PC-9 (cell line): ENCODE data around the gene LMOD3. TPM values are rescaled to one million over a fixed set of nuclear protein-coding genes. Genes with fewer than 3 reads are reported as not detected.
A peak's percentile ranks its signal among the peaks of the same experiment; 100 is the strongest.

Experiments
- BruUV-seq: library from RNA; stranded (reverse); fragments of 400-500 nt; replicated peaks from 2 replicates; lab custom pipeline; 2021; lab: Mats Ljungman, UMichigan
- CTCF ChIA-PET: fragments of 300-600 bp; sonication (Branson Sonifier 250); formaldehyde crosslinking; loops from one replicate; lab custom pipeline; 2022; ENCODE audit warnings: antibody characterized with exemption; lab: Charles Lee
- POLR2A ChIA-PET: fragments of 300-600 bp; sonication (Branson Sonifier 250); formaldehyde crosslinking; loops from one replicate; lab custom pipeline; 2022; ENCODE audit warnings: antibody characterized with exemption; ENCODE audit not compliant: unreplicated experiment; lab: Charles Lee
- DNase-seq, 2 experiments: peaks; one replicate each; pipeline versions ENCODE4 v3.0.0 to v3.0.0-alpha.2; 2015 to 2022; ENCODE audit warnings: mixed read lengths in 1 of 2
- H2AFZ ChIP-seq: fragments of 200-600 bp; sonication (generic); 2 replicates; pipeline ENCODE4 v1.8.1; 2017; ENCODE audit warnings: antibody characterized with exemption
- H3F3A ChIP-seq: fragments of 200-600 bp; sonication (generic); 2 replicates; pipeline ENCODE4 v1.8.1; 2017; ENCODE audit warnings: antibody characterized with exemption, mild to moderate bottlenecking, low read depth; ENCODE audit not compliant: insufficient read depth
- H3K27ac ChIP-seq: fragments of 200-600 bp; sonication (generic); 2 replicates; pipeline ENCODE4 v1.6.1; 2016; ENCODE audit warnings: mixed run types
- H3K27me3 ChIP-seq: fragments of 200-600 bp; sonication (generic); 2 replicates; pipeline ENCODE4 v1.6.1; 2016; ENCODE audit warnings: low read depth, mixed run types; ENCODE audit not compliant: insufficient read depth
- H3K36me3 ChIP-seq: fragments of 200-600 bp; sonication (generic); 2 replicates; pipeline ENCODE4 v1.6.1; 2016; ENCODE audit warnings: low read depth, mixed run types
- H3K4me1 ChIP-seq: fragments of 200-600 bp; sonication (generic); replicated peaks from 2 replicates; pipeline ENCODE4 v1.6.1; 2016; ENCODE audit warnings: mixed run types; ENCODE audit not compliant: insufficient read depth
- H3K4me2 ChIP-seq: fragments of 200-600 bp; sonication (generic); 2 replicates; pipeline ENCODE4 v1.6.1; 2017; ENCODE audit warnings: mixed run types
- H3K4me3 ChIP-seq: fragments of 200-600 bp; sonication (generic); 2 replicates; pipeline ENCODE4 v1.6.1; 2016; ENCODE audit warnings: mixed run types
- H3K79me2 ChIP-seq: fragments of 200-600 bp; sonication (generic); 2 replicates; pipeline ENCODE4 v1.6.1; 2017; ENCODE audit warnings: low read depth, mixed run types
- H3K9me2 ChIP-seq: fragments of 200-600 bp; sonication (generic); 2 replicates; pipeline ENCODE4 v1.8.1; 2017; ENCODE audit warnings: mild to moderate bottlenecking; ENCODE audit not compliant: insufficient read depth
- H3K9me3 ChIP-seq: fragments of 200-600 bp; sonication (generic); 2 replicates; pipeline ENCODE4 v1.8.1; 2016; ENCODE audit warnings: low read depth; ENCODE audit not compliant: insufficient read depth
- H4K20me1 ChIP-seq: fragments of 200-600 bp; sonication (generic); 2 replicates; pipeline ENCODE4 v1.8.1; 2017; ENCODE audit not compliant: insufficient read depth
- EZH2 ChIP-seq: fragments of 200-600 bp; sonication (generic); IDR thresholded peaks from 2 replicates; pipeline ENCODE4 v1.8.0; 2017; ENCODE audit warnings: antibody characterized with exemption, low read depth
- intact Hi-C: fragments of 100-400 bp; cut with micrococcal nuclease; formaldehyde crosslinking; loops from one replicate; pipeline ENCODE4 v1.10.0; 2022; ENCODE audit not compliant: unreplicated experiment
- total RNA-seq: library from RNA; stranded (reverse); gene quantifications from 2 replicates; pipeline ENCODE4 v1.2.3, GENCODE V29; 2021
- TF ChIP-seq, protein P1 (sequence below): fragments of 200-600 bp; sonication (generic); conservative IDR thresholded peaks from 2 replicates; pipeline ENCODE4 v1.6.1; 2017; ENCODE audit warnings: mixed run types, antibody characterized with exemption, mild to moderate bottlenecking, moderate library complexity

Gene LMOD3
- total RNA-seq, 1 experiment from 2014 or later = not detected

DNA sequence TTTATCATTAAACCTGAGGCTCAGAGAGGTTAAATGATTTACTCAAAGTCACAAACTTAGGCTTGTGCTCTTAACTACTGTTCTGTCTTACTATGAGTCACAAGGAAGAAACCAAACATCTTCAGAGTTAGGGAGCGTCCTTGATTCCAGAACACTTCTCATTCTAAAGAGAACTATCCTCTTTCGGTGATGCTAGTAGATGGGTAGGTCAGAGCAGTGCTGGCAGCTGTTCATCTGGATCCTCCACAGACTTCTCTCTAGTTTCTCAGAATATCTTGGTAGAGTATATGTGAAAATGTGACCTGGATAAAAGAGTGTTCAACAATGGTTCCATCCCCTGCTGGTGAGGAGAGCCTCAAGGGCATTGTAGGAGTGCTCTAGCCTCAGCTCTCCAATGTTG lies 34.3 kb downstream of the LMOD3 start:
- H3K27ac ChIP-seq = peak overlapping the region; percentile 94
- H3K4me2 ChIP-seq = peak overlapping the region; percentile 99
- no peaks in the 10 kb centered on the region for H3K9me2 ChIP-seq
- POLR2A ChIA-PET = no interaction called here
- DNase-seq = peak in 1 of 2 experiments; percentile 40
- BruUV-seq = no TSS peak
- peaks cover 58% of the 10 kb centered on the region for H3F3A ChIP-seq
- intact Hi-C loops = loop anchor here (5.0 to 10.0 kb wide), 2 partner anchors 36 to 147 kb away; partner anchors contain the start of gene TMF1
- 0 out of 2 replicates have a peak, but pooled peaks cover 4% of the 10 kb centered on the region for H3K36me3 ChIP-seq
- peaks cover 84% of the 10 kb centered on the region for H3K4me1 ChIP-seq
- CTCF ChIA-PET = interaction anchor here (0.6 to 0.7 kb wide), 2 partner anchors 77 to 327 kb away, joined by 3 to 4 read pairs; no protein-coding TSS in a partner anchor
- no peak overlapping the region for H2AFZ ChIP-seq
- no peaks in the 10 kb centered on the region for H4K20me1 ChIP-seq
- H3K9me3 ChIP-seq = no peaks in the 10 kb centered on the region
- H3K27me3 ChIP-seq = no peaks in the 10 kb centered on the region
- peaks cover 54% of the 10 kb centered on the region for H3K79me2 ChIP-seq
- H3K4me3 ChIP-seq = no peak overlapping the region
- TF ChIP-seq EZH2 = no peak
- TF ChIP-seq, protein P1, sequence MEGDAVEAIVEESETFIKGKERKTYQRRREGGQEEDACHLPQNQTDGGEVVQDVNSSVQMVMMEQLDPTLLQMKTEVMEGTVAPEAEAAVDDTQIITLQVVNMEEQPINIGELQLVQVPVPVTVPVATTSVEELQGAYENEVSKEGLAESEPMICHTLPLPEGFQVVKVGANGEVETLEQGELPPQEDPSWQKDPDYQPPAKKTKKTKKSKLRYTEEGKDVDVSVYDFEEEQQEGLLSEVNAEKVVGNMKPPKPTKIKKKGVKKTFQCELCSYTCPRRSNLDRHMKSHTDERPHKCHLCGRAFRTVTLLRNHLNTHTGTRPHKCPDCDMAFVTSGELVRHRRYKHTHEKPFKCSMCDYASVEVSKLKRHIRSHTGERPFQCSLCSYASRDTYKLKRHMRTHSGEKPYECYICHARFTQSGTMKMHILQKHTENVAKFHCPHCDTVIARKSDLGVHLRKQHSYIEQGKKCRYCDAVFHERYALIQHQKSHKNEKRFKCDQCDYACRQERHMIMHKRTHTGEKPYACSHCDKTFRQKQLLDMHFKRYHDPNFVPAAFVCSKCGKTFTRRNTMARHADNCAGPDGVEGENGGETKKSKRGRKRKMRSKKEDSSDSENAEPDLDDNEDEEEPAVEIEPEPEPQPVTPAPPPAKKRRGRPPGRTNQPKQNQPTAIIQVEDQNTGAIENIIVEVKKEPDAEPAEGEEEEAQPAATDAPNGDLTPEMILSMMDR = no peak

DNA sequence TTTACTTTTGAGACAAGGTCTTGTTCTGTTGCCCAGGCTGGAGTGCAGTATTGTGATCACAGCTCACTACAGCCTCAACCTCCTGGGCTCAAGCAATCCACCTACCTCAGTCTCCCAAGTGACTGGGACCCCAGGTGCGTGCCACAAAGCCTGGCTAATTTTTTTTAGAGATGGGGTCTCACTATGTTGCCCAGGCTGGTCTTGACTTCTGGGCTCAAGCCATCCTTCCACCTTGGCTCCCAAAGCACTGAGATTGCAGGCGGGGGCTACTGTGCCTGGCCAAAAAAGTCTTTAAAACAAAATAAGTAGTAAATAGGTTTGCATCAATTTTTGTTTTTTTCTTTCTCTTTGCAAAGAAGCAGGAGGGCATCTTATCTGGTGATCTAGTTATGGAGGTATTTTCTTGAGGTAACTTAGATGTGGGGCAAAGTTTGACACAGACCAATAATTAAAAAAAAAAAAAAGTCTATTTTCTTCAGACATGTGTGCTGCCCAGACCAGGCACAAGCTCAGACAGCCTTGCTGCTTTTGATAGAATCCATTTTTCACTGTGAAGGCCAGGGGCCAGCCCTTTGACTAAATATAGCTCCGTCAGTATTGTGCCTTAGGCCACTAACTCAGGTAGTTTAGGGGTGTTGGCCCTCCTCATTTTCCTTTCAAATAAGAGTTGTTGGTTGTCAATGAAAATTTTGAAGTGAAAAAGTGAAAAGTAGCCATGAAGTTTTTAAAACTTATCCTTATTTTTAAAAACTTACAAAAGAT lies 35.2 kb downstream of the LMOD3 start:
- Histone ChIP-seq H2AFZ (no peak overlapping the region), H3F3A (peaks cover 53% of the 10 kb centered on the region), H4K20me1 (no peaks in the 10 kb centered on the region), H3K9me3 (no peaks in the 10 kb centered on the region), H3K4me2 (peak overlapping the region; percentile 99), H3K27ac (peak overlapping the region; percentile 94), H3K4me3 (peak overlapping the region; percentile 74; the same call in 1 of the 2 replicates), H3K4me1 (peaks cover 84% of the 10 kb centered on the region), H3K36me3 (0 out of 2 replicates have a peak, but pooled peaks cover 4% of the 10 kb centered on the region), H3K79me2 (peaks cover 51% of the 10 kb centered on the region), H3K27me3 (no peaks in the 10 kb centered on the region), H3K9me2 (no peaks in the 10 kb centered on the region)
- TF ChIP-seq, protein P1 = no peak
- TF ChIP-seq EZH2 = no peak
- CTCF ChIA-PET = interaction anchor here (0.6 to 1.2 kb wide), 4 partner anchors 19 to 778 kb away, joined by 3 to 11 read pairs (median 6); no protein-coding TSS in a partner anchor
- POLR2A ChIA-PET = interaction anchor here (0.5 kb wide), 2 partner anchors 92 to 652 kb away, joined by 4 to 9 read pairs; partner anchors contain the start of gene MITF
- TSS peak; percentile 21 for BruUV-seq
- peak in 1 of 2 experiments; percentile 37 for DNase-seq
- intact Hi-C loops = loop anchor here (2.0 to 10.0 kb wide), 3 partner anchors 16 to 148 kb away; partner anchors contain the start of gene TMF1

GRCh38 chr3:69085833-69086722 lies 36.3 kb downstream of the LMOD3 start:
- Histone ChIP-seq H4K20me1 (no peaks in the 10 kb centered on the region), H3F3A (peaks cover 52% of the 10 kb centered on the region), H2AFZ (peak overlapping the region; percentile 79), H3K36me3 (0 out of 2 replicates have a peak, but pooled peaks cover 4% of the 10 kb centered on the region), H3K9me2 (no peaks in the 10 kb centered on the region), H3K4me3 (peak overlapping the region; percentile 74), H3K9me3 (no peaks in the 10 kb centered on the region), H3K4me2 (peak overlapping the region; percentile 99), H3K4me1 (peaks cover 81% of the 10 kb centered on the region), H3K79me2 (peaks cover 43% of the 10 kb centered on the region), H3K27me3 (no peaks in the 10 kb centered on the region), H3K27ac (peak overlapping the region; percentile 94)
- no peak for TF ChIP-seq EZH2
- TF ChIP-seq, protein P1 = no peak
- intact Hi-C loops = loop anchor here (2.0 to 10.0 kb wide), 3 partner anchors 17 to 149 kb away; partner anchors contain the start of gene TMF1
- CTCF ChIA-PET = interaction anchor here (0.7 to 1.2 kb wide), 3 partner anchors 20 to 779 kb away, joined by 7 to 11 read pairs (median 7); no protein-coding TSS in a partner anchor
- POLR2A ChIA-PET = interaction anchor here (0.5 to 2.0 kb wide), 5 partner anchors 22 to 653 kb away, joined by 3 to 9 read pairs (median 4); partner anchors contain the start of genes MITF and TMF1
- peak; percentile 87 to 88 for DNase-seq
- no TSS peak for BruUV-seq
